Prostate gland (tissue), 2 donors: ENCODE data around the gene EIF4EBP3. TPM values are rescaled to one million over a fixed set of nuclear protein-coding genes. Genes with fewer than 3 reads are reported as not detected.
A peak's percentile ranks its signal among the peaks of the same experiment; 100 is the strongest.

Experiments used
- DNase-seq: peaks from one replicate; pipeline ENCODE4 v3.0.0-alpha.2; 2019; ENCODE audit warnings: low spot score
- H3K27ac ChIP-seq, 2 donors: fragments of 200-600 bp; sonication (generic); 2 replicates each; pipeline ENCODE4 v1.5.1; 2017 to 2019
- H3K27me3 ChIP-seq: fragments of 200-600 bp; sonication (generic); replicated peaks from 2 replicates; pipeline ENCODE4 v1.5.1; 2019; ENCODE audit not compliant: insufficient read depth
- H3K36me3 ChIP-seq, 2 donors: fragments of 200-600 bp; sonication (generic); 1 replicate in 1 of 2; 2 replicates in 1 of 2; pipeline versions ENCODE4 v1.5.1 to v1.8.1; 2017 to 2019
- H3K4me1 ChIP-seq: fragments of 200-600 bp; sonication (generic); replicated peaks from 2 replicates; pipeline ENCODE4 v1.5.1; 2019
- H3K4me3 ChIP-seq, 2 donors: fragments of 200-600 bp; sonication (generic); 2 replicates each; pipeline ENCODE4 v1.5.1; 2017 to 2019
- H3K9me3 ChIP-seq: fragments of 200-600 bp; sonication (generic); 2 replicates; pipeline ENCODE4 v1.5.1; 2017
- POLR2A ChIP-seq: fragments of 450-650 bp; IDR thresholded peaks from one replicate; pipeline ENCODE4 v1.6.1; 2016; ENCODE audit warnings: antibody characterized with exemption, mild to moderate bottlenecking
- POLR2AphosphoS5 ChIP-seq: sonication (generic); formaldehyde crosslinking; IDR thresholded peaks from one replicate; pipeline ENCODE4 v1.6.1; 2017; ENCODE audit warnings: antibody characterized with exemption
- WGBS: methylation state at CpG from one replicate; pipeline ENCODE4 v1.1.5; 2018; 5-methylcytosine and 5-hydroxymethylcytosine counted together
- intact Hi-C: fragments of 100-400 bp; cut with DNase I; formaldehyde crosslinking; loops from one replicate; pipeline ENCODE4 v1.14.2; 2022
- total RNA-seq, 2 donors: library from RNA; depleted of rRNA; stranded (reverse); fragments of >200 nt; gene quantifications; one replicate each; pipeline ENCODE4 v1.1.0, GENCODE V29; 2016
- TF ChIP-seq, protein P1 (sequence below), 4 experiments: fragments of 200-600 bp in 2 of 4; fragments of 450-650 bp in 2 of 4; sonication (generic) in 2 of 4; IDR thresholded peaks; 1 replicate in 3 of 4; 2 replicates in 1 of 4; pipeline ENCODE4 v1.5.1; 2016 to 2019; ENCODE audit warnings: antibody characterized with exemption in 4 of 4, mild to moderate bottlenecking in 2 of 4, moderate library complexity in 2 of 4

The EIF4EBP3 gene
- total RNA-seq, 2 donors from 2014 or later, result 28.3 to 41.4 TPM

DNA sequence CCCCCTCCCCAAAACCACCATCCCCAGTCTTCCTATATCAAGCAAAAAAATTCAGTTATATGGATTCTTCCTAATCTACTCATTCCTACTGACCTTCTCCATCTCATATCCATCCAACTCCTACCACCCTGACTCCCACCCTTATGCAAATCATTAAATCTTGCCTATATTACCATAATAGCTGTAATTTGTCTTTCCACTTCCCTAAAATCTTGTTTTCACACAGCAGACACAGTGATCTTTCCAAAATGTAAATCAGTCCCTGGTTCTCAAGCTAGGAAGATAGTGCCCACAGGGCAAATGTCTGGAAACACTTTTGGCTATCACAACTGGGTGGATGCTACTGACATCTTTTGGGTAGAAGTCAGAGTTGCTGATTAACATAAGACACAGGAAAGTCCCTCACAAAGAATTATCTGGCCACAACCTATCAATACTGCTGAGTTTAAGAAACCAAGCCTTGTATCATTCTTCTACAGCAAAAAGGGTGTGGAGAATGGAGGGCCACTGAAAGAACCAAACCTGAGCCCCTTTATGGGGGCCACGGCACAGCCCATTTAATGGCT, 8.4 kb downstream of the EIF4EBP3 start:
- intact Hi-C loops, result loop anchor here (5.0 kb wide), 1 partner anchor 154 kb away; the partner anchor contains the start of gene ANKHD1
- peak overlapping the region in 1 of 2 donors; percentile 54 for H3K4me3 ChIP-seq
- peaks cover 5% of the 10 kb centered on the region for H3K4me1 ChIP-seq
- TF ChIP-seq POLR2A, result no peak
- TF ChIP-seq POLR2AphosphoS5, result no peak
- TF ChIP-seq, protein P1, sequence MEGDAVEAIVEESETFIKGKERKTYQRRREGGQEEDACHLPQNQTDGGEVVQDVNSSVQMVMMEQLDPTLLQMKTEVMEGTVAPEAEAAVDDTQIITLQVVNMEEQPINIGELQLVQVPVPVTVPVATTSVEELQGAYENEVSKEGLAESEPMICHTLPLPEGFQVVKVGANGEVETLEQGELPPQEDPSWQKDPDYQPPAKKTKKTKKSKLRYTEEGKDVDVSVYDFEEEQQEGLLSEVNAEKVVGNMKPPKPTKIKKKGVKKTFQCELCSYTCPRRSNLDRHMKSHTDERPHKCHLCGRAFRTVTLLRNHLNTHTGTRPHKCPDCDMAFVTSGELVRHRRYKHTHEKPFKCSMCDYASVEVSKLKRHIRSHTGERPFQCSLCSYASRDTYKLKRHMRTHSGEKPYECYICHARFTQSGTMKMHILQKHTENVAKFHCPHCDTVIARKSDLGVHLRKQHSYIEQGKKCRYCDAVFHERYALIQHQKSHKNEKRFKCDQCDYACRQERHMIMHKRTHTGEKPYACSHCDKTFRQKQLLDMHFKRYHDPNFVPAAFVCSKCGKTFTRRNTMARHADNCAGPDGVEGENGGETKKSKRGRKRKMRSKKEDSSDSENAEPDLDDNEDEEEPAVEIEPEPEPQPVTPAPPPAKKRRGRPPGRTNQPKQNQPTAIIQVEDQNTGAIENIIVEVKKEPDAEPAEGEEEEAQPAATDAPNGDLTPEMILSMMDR (IDR thresholded peaks at IDR 0.05), result no peak
- H3K27ac ChIP-seq, result peak overlapping the region in 1 of 2 donors; percentile 76
- H3K9me3 ChIP-seq, result no peaks in the 10 kb centered on the region
- DNase-seq, result no peak
- H3K27me3 ChIP-seq, result no peaks in the 10 kb centered on the region
- H3K36me3 ChIP-seq, result no peaks in the 10 kb centered on the region
- WGBS, result 60% methylated on average over 1 of the region's 1 CpG

DNA sequence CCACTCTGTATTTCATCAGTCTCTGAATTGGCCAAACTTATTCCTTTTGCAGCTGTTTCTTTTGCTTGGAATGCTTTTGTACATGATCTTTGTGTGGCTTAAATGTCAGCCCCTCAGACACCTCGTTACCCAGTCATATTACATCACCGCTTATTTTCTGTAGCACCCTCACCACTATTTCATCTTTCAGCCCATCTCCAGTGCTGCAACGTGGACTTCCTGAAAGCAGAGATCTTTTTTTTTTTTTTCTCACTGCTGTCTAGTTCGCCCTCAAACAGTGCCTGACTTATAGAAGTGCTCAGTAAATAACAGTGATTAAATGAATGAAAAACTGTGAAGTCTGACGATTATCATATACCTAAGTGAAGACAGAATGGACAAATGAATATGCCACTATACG, 9.0 kb downstream of the EIF4EBP3 start:
- WGBS, result 6% methylated on average over 6 of the region's 6 CpGs
- H3K9me3 ChIP-seq, result no peaks in the 10 kb centered on the region
- peak overlapping the region; percentile 54 to 82 for H3K4me3 ChIP-seq
- TF ChIP-seq POLR2AphosphoS5, result no peak
- no peak for TF ChIP-seq POLR2A
- DNase-seq, result no peak
- H3K4me1 ChIP-seq, result peaks cover 5% of the 10 kb centered on the region
- H3K36me3 ChIP-seq, result no peaks in the 10 kb centered on the region
- intact Hi-C loops, result loop anchor here (5.0 kb wide), 1 partner anchor 154 kb away; the partner anchor contains the start of gene ANKHD1
- H3K27ac ChIP-seq, result peak overlapping the region; percentile 76 to 77
- H3K27me3 ChIP-seq, result no peaks in the 10 kb centered on the region

DNA sequence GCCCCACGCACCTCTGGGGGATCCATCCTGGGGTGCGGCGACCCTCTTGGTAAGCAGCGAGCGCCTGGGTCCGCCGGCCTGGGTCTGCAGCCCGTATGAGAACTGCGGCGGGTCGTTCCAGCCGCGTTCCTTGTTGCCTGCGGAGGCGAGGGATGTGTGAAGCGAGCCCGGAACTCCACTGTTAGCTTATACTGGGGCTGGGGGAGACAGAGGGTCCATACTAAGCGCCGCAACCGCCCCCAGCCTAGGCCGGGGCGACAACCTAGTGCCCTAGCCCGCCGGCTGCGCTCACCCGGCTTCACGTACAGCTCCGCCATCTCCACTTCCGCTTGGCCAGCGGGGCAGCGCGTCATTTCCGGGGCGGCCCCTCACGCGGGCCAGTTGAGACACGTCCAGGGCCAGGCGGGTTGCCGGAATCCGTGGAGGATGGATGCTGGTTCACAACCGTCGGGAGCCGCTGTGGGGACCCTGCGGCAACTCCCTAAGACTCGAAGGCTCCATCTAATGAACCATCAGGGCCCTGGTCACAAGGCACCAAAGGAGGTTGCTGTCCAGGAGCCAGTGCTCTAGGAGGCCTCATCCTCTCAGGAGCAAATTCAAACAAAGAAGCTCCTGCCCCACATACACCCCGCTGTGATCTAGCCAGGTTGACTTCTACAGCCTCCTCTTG, 9.8 kb downstream of the EIF4EBP3 start, which contains the start of gene SRA1:
TSS of gene SRA1 (minus strand) at position 338 of the 670 bp plus-strand sequence. CDS start at position 317, 21 bp downstream.
- H3K9me3 ChIP-seq, result no peaks in the 10 kb centered on the region
- intact Hi-C loops, result loop anchor here (5.0 kb wide), 1 partner anchor 155 kb away; the partner anchor contains the start of gene ANKHD1
- peak within 1 kb of the TSS; percentile 54 to 82 for H3K4me3 ChIP-seq
- no peaks in the 10 kb centered on the region for H3K36me3 ChIP-seq
- H3K27me3 ChIP-seq, result no peaks in the 10 kb centered on the region
- peak within 1 kb of the TSS; percentile 76 to 77 for H3K27ac ChIP-seq
- H3K4me1 ChIP-seq, result peaks cover 5% of the 10 kb centered on the region
- peak; percentile 92 for DNase-seq
- TF ChIP-seq POLR2AphosphoS5, result peak; percentile 99
- TF ChIP-seq POLR2A, result peak; percentile 92
- TF ChIP-seq, protein P1 (IDR thresholded peaks at IDR 0.05), result peak in 1 of 4 experiments; percentile 25
- under 1% methylated on average over 29 of the region's 46 CpGs for WGBS

DNA sequence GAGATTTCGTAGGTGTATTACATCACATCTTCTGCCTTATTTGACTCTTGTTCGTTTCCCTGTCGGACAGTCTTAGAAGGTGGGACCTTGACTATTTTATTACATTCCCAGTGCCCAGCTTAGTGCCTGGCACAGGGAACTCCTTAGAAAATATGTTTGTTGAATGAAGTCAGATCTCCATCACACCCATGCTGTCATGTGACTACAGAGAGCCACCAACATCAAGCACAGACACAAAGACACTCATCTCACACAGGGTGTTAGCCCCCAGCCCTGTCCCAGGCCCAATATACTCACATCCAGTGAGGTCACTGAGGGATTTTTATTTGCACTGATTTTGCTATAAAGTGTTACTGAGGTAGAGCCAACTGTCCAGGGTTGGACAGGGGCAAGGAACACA, 10.5 kb downstream of the EIF4EBP3 start:
- intact Hi-C loops, result loop anchor here (5.0 kb wide), 1 partner anchor 156 kb away; the partner anchor contains the start of gene ANKHD1
- TF ChIP-seq POLR2A (no peak), POLR2AphosphoS5 (no peak)
- TF ChIP-seq, protein P1 (IDR thresholded peaks at IDR 0.05), result no peak
- H3K36me3 ChIP-seq, result no peaks in the 10 kb centered on the region
- H3K9me3 ChIP-seq, result no peaks in the 10 kb centered on the region
- peaks cover 5% of the 10 kb centered on the region for H3K4me1 ChIP-seq
- no peak for DNase-seq
- WGBS, result 90% methylated on average over 3 of the region's 3 CpGs
- no peaks in the 10 kb centered on the region for H3K27me3 ChIP-seq
- H3K27ac ChIP-seq, result peak overlapping the region; percentile 76 to 77
- no peak overlapping the region for H3K4me3 ChIP-seq

DNA sequence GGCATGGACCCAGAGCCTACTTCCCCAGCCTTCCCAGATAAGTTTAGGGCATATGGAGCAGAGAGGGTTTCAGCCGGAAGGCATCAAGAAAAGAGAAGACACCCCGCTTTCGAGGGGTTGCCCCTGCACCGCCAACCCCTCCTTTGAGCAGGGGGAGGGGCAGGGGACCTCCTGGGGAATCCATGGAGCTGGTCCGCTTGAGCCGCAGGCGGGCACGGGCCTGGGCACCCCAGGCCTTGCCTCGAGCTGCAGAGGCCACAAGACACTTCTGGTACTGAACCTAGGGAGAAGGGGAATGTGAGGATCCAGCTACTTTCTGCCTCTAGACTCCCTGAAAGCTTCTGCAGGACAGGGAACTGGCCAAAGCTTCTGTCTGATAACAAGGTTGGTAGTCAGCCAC, 11.1 kb downstream of the EIF4EBP3 start:
- Histone ChIP-seq H3K4me3 (no peak overlapping the region), H3K36me3 (no peaks in the 10 kb centered on the region), H3K9me3 (no peaks in the 10 kb centered on the region), H3K27ac (no peak overlapping the region), H3K4me1 (peaks cover 5% of the 10 kb centered on the region), H3K27me3 (no peaks in the 10 kb centered on the region)
- intact Hi-C loops, result loop anchor here (5.0 kb wide), 1 partner anchor 156 kb away; the partner anchor contains the start of gene ANKHD1
- WGBS, result 88% methylated on average over 9 of the region's 9 CpGs
- DNase-seq, result no peak
- no peak for TF ChIP-seq POLR2A
- TF ChIP-seq, protein P1 (IDR thresholded peaks at IDR 0.05), result no peak
- TF ChIP-seq POLR2AphosphoS5, result no peak
